ENCODE results near the gene ERP27. TPM values are rescaled to one million over a fixed set of nuclear protein-coding genes. Genes with fewer than 3 reads are reported as not detected.

ERP27 gene
- total RNA-seq, 1 donor from 2014 or later = 12.4 TPM

DNA sequence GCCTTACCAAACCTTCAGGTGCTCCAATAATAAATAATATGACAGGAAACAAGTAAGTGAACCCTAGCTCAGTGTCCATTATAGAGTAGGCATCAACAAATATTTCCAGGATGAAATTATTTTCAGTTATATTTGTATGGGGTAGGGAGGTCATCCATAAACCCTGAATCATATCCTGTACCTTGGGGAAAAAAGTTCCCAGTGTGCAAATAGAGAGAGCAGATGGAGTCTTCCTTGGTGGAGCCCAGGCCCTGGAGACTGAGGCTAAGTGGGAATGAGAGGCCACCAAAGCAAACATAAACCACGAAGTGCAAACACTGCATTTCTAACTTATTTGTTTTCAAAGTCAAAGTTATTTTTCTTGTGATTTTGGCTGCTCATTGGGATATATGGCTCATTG lies 8.5 kb upstream of the ERP27 start:
- peaks cover 9% of the 10 kb centered on the region for H3K9me3 Mint-ChIP-seq
- no peak overlapping the region for H3K4me3 Mint-ChIP-seq
- no peak for TF ChIP-seq CTCF (conservative IDR thresholded peaks at IDR 0.05)
- peak overlapping the region; percentile 40 for H3K27ac Mint-ChIP-seq
- no peak for DNase-seq (ENCODE audit: extremely low spot score, unreplicated experiment)
- peaks cover 38% of the 10 kb centered on the region for H3K36me3 Mint-ChIP-seq
- no peaks in the 10 kb centered on the region for H3K27me3 Mint-ChIP-seq
- H3K4me1 Mint-ChIP-seq (ENCODE audit: unreplicated experiment) = peaks cover 19% of the 10 kb centered on the region

DNA sequence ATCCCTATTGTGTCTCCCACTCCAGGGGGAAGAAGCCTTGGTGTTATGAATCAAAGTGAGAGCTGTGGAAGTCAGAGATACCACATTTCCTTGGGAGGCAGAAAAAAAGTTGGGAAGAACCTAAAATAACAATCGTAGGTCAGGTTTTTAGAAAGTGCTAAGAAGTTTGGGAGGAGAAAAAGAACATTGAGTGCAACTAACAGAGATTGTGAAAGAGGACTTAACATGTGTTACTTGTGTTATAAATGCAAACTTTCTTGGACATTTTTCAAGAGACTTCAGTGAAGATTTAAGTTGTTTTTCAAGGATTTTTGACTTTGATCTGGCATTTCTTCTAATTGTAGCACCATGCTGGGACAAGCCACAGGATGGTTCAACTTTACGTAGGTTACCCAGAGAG lies 7.8 kb upstream of the ERP27 start:
- no peak for DNase-seq (ENCODE audit: extremely low spot score, unreplicated experiment)
- no peak overlapping the region for H3K27ac Mint-ChIP-seq
- TF ChIP-seq CTCF (conservative IDR thresholded peaks at IDR 0.05) = no peak
- H3K27me3 Mint-ChIP-seq = no peaks in the 10 kb centered on the region
- peaks cover 36% of the 10 kb centered on the region for H3K36me3 Mint-ChIP-seq
- peaks cover 19% of the 10 kb centered on the region for H3K4me1 Mint-ChIP-seq (ENCODE audit: unreplicated experiment)
- H3K4me3 Mint-ChIP-seq = no peak overlapping the region
- peaks cover 10% of the 10 kb centered on the region for H3K9me3 Mint-ChIP-seq

- Mint-ChIP-seq H3K27me3 (no peaks in the 10 kb centered on the region), H3K9me3 (peaks cover 18% of the 10 kb centered on the region), H3K36me3 (peaks cover 36% of the 10 kb centered on the region), H3K4me3 (no peak overlapping the region), H3K4me1 (ENCODE audit: unreplicated experiment) (peaks cover 9% of the 10 kb centered on the region), H3K27ac (no peak overlapping the region)
- no peak for DNase-seq (ENCODE audit: extremely low spot score, unreplicated experiment)
- no peak for TF ChIP-seq CTCF (conservative IDR thresholded peaks at IDR 0.05)
These were observed 4.0 kb upstream of the ERP27 start for GRCh38 chr12:14942196-14942931.

GRCh38 chr12:14941369-14941768 lies 3.0 kb upstream of the ERP27 start:
- Mint-ChIP-seq H3K4me3 (no peak overlapping the region), H3K27me3 (no peaks in the 10 kb centered on the region), H3K36me3 (peaks cover 38% of the 10 kb centered on the region), H3K4me1 (ENCODE audit: unreplicated experiment) (peaks cover 13% of the 10 kb centered on the region), H3K9me3 (peaks cover 23% of the 10 kb centered on the region), H3K27ac (no peak overlapping the region)
- no peak for TF ChIP-seq CTCF (conservative IDR thresholded peaks at IDR 0.05)
- DNase-seq (ENCODE audit: extremely low spot score, unreplicated experiment) = no peak

GRCh38 chr12:14937689-14938088 lies 648 bp downstream of the ERP27 start:
- no peaks in the 10 kb centered on the region for H3K27me3 Mint-ChIP-seq
- no peak for DNase-seq (ENCODE audit: extremely low spot score, unreplicated experiment)
- H3K4me3 Mint-ChIP-seq = no peak overlapping the region
- H3K9me3 Mint-ChIP-seq = peaks cover 23% of the 10 kb centered on the region
- peaks cover 12% of the 10 kb centered on the region for H3K4me1 Mint-ChIP-seq (ENCODE audit: unreplicated experiment)
- peak; percentile 31 for TF ChIP-seq CTCF (conservative IDR thresholded peaks at IDR 0.05)
- H3K27ac Mint-ChIP-seq = no peak overlapping the region
- peaks cover 29% of the 10 kb centered on the region for H3K36me3 Mint-ChIP-seq

All from type B pancreatic cell (in vitro differentiated cells).